ENCODE data around the gene TMEM184B. TPM values are rescaled to one million over a fixed set of nuclear protein-coding genes. Genes with fewer than 3 reads are reported as not detected.

The TMEM184B gene
- total RNA-seq, 1 experiment from 2014 or later = 192 TPM

DNA sequence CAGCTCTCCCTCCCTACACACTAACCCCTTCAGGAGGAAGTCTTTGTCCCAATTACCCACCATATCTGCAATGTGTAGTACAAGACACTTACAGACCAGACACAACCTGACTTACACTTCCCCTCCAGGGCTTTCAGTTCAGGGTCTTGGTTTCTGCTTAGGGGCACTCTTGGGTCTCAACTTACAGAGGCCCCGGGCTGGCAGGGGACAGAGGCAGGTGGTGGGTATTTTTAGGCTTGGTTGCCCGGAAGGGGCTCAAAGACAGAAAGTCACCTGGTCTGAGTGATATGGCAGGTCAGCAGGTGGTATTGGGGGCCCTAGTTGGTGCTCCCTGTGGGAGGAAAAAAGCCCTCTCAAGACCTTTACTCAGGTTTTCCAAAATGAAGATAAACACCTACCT is 3.4 kb upstream of the TMEM184B start:
- Histone ChIP-seq H3K4me3 (no peak overlapping the region), H3K4me2 (no peak overlapping the region), H3K9me2 (ENCODE audit: insufficient read depth) (no peaks in the 10 kb centered on the region), H3K4me1 (replicated peaks; ENCODE audit: insufficient read depth) (peaks cover 24% of the 10 kb centered on the region), H3K36me3 (ENCODE audit: low read depth) (0 out of 2 replicates have a peak, but pooled peaks cover under 1% of the 10 kb centered on the region), H3K79me2 (ENCODE audit: low read depth) (peaks cover 18% of the 10 kb centered on the region), H2AFZ (no peak overlapping the region), H3K27me3 (ENCODE audit: insufficient read depth, low read depth) (no peaks in the 10 kb centered on the region), H3K27ac (no peak overlapping the region), H3K9me3 (ENCODE audit: insufficient read depth, low read depth) (no peaks in the 10 kb centered on the region), H4K20me1 (ENCODE audit: insufficient read depth) (peaks cover 8% of the 10 kb centered on the region), H3F3A (ENCODE audit: insufficient read depth, low read depth) (peaks cover 27% of the 10 kb centered on the region)
- DNase-seq = no peak
- no TSS peak for BruUV-seq (replicated peaks)
- TF ChIP-seq CTCF (conservative IDR thresholded peaks at IDR 0.05) = no peak
- TF ChIP-seq EZH2 (IDR thresholded peaks at IDR 0.05; ENCODE audit: low read depth) = no peak
- CTCF ChIA-PET = no interaction called here
- POLR2A ChIA-PET (ENCODE audit: unreplicated experiment) = no interaction called here
- intact Hi-C loops (cut with micrococcal nuclease; ENCODE audit: unreplicated experiment) = no loop called here

DNA sequence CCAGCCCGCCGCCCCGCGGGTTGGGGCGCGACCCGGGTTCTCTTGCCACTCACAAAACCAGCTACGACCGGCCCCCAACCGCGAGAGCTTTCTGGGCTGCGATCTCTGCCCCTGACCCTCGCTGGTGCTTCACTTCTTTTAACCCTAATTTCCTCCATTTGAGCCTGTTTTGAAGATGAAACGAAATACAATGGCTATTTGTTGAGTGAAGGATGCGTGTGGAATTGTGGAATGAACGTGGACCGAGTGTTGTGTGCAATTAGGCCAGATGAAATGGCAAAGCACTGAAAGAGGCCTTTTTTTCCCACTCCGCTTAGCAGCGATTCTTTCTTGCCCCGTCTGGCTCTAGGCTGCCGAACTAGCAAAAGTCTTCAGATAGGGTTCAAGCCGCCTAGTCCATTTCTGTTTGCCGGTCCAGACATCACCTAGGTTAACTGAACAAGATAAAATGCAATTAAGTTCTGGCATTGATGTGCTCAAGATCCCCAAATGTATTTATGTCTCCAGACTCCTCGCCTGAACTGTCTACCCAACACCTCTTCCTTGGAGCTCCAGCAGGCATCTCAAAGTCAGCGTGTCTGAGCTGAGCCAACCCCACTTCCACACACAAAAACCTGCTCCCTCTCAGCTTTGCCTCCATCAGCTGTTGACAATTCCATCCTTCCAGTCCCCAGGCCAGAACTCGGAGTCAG is 471 bp upstream of the TMEM184B start:
- H3K9me2 ChIP-seq (ENCODE audit: insufficient read depth) = no peaks in the 10 kb centered on the region
- peak overlapping the region; percentile 90 for H3K4me2 ChIP-seq
- peaks cover 46% of the 10 kb centered on the region for H3K4me1 ChIP-seq (replicated peaks; ENCODE audit: insufficient read depth)
- peaks cover 47% of the 10 kb centered on the region for H3K79me2 ChIP-seq (ENCODE audit: low read depth)
- peak overlapping the region; percentile 90 for H3K4me3 ChIP-seq
- TSS peak; percentile 22 for BruUV-seq (replicated peaks)
- peak overlapping the region; percentile 47 for H3K27ac ChIP-seq
- no peak for DNase-seq
- H4K20me1 ChIP-seq (ENCODE audit: insufficient read depth) = peaks cover 37% of the 10 kb centered on the region
- peaks cover 23% of the 10 kb centered on the region for H3F3A ChIP-seq (ENCODE audit: insufficient read depth, low read depth)
- H3K27me3 ChIP-seq (ENCODE audit: insufficient read depth, low read depth) = no peaks in the 10 kb centered on the region
- no peaks in the 10 kb centered on the region for H3K9me3 ChIP-seq (ENCODE audit: insufficient read depth, low read depth)
- POLR2A ChIA-PET (ENCODE audit: unreplicated experiment) = interaction anchor here (0.6 to 0.7 kb wide), 2 partner anchors 17 to 135 kb away, joined by 6 to 25 read pairs; no protein-coding TSS in a partner anchor
- CTCF ChIA-PET = no interaction called here
- intact Hi-C loops (cut with micrococcal nuclease; ENCODE audit: unreplicated experiment) = loop anchor here (2.0 kb wide), 2 partner anchors 32 to 70 kb away; no protein-coding TSS in a partner anchor
- H3K36me3 ChIP-seq (ENCODE audit: low read depth) = peaks cover 21% of the 10 kb centered on the region
- H2AFZ ChIP-seq = peak overlapping the region; percentile 94
- TF ChIP-seq EZH2 (IDR thresholded peaks at IDR 0.05; ENCODE audit: low read depth) (no peak), CTCF (conservative IDR thresholded peaks at IDR 0.05) (no peak)

GRCh38 chr22:38271927-38272372 is 860 bp downstream of the TMEM184B start:
- peak overlapping the region; percentile 90 for H3K4me2 ChIP-seq
- H3K27me3 ChIP-seq (ENCODE audit: insufficient read depth, low read depth) = no peaks in the 10 kb centered on the region
- no peak for TF ChIP-seq CTCF (conservative IDR thresholded peaks at IDR 0.05)
- TF ChIP-seq EZH2 (IDR thresholded peaks at IDR 0.05; ENCODE audit: low read depth) = no peak
- POLR2A ChIA-PET (ENCODE audit: unreplicated experiment) = interaction anchor here (0.5 to 1.2 kb wide), 3 partner anchors 33 to 345 kb away, joined by 3 to 5 read pairs (median 4); no protein-coding TSS in a partner anchor
- peaks cover 50% of the 10 kb centered on the region for H4K20me1 ChIP-seq (ENCODE audit: insufficient read depth)
- intact Hi-C loops (cut with micrococcal nuclease; ENCODE audit: unreplicated experiment) = loop anchor here (2.0 kb wide), 2 partner anchors 31 to 69 kb away; no protein-coding TSS in a partner anchor
- H3K36me3 ChIP-seq (ENCODE audit: low read depth) = peaks cover 21% of the 10 kb centered on the region
- H3K9me2 ChIP-seq (ENCODE audit: insufficient read depth) = no peaks in the 10 kb centered on the region
- peaks cover 38% of the 10 kb centered on the region for H3K4me1 ChIP-seq (replicated peaks; ENCODE audit: insufficient read depth)
- peaks cover 60% of the 10 kb centered on the region for H3K79me2 ChIP-seq (ENCODE audit: low read depth)
- H3K27ac ChIP-seq = peak overlapping the region; percentile 62
- CTCF ChIA-PET = interaction anchor here (0.6 kb wide), 1 partner anchor 423 kb away, joined by 4 read pairs; no protein-coding TSS in a partner anchor
- no peaks in the 10 kb centered on the region for H3K9me3 ChIP-seq (ENCODE audit: insufficient read depth, low read depth)
- BruUV-seq (replicated peaks) = no TSS peak
- peak overlapping the region; percentile 19 for H2AFZ ChIP-seq
- H3F3A ChIP-seq (ENCODE audit: insufficient read depth, low read depth) = peaks cover 16% of the 10 kb centered on the region
- DNase-seq = peak; percentile 59 to 68
- peak overlapping the region; percentile 90 for H3K4me3 ChIP-seq

All from PC-9 (cell line).